Fibroblast of lung (primary cell): ENCODE data around the gene TUBB. TPM values are rescaled to one million over a fixed set of nuclear protein-coding genes. Genes with fewer than 3 reads are reported as not detected.
A peak's percentile ranks its signal among the peaks of the same experiment; 100 is the strongest.

Experiments used
- DNase-seq, 2 donors: peaks; one replicate each; pipeline versions ENCODE4 v3.0.0 to v3.0.0-alpha.2; 2010; ENCODE audit warnings: low read depth in 2 of 2
- H2AFZ ChIP-seq: 2 replicates; pipeline ENCODE4 v1.5.1; 2012; ENCODE audit warnings: low read length, control low read depth, inconsistent platforms
- H3K27ac ChIP-seq: 2 replicates; pipeline ENCODE4 v1.5.1; 2011; ENCODE audit warnings: low read length, control low read depth; ENCODE audit not compliant: insufficient read depth
- H3K27me3 ChIP-seq: 2 replicates; pipeline ENCODE4 v1.5.1; 2011; ENCODE audit warnings: mild to moderate bottlenecking, low read length; ENCODE audit not compliant: control insufficient read depth, insufficient read depth
- H3K36me3 ChIP-seq: 2 replicates; pipeline ENCODE4 v1.5.1; 2011; ENCODE audit warnings: low read length; ENCODE audit not compliant: control insufficient read depth, insufficient read depth
- H3K4me1 ChIP-seq: 2 replicates; pipeline ENCODE4 v1.5.1; 2011; ENCODE audit warnings: low read length; ENCODE audit not compliant: control insufficient read depth, insufficient read depth; ENCODE audit errors: extremely low read depth
- H3K4me2 ChIP-seq: 2 replicates; pipeline ENCODE4 v1.5.1; 2011; ENCODE audit warnings: low read length, control low read depth; ENCODE audit not compliant: insufficient read depth; ENCODE audit errors: extremely low read depth
- H3K4me3 ChIP-seq, 4 experiments: fragments of 200-600 bp in 1 of 4; sonication (generic) in 1 of 4; replicated peaks in 1 of 4; 2 replicates each; pipeline ENCODE4 v1.5.1; 2011 to 2016; ENCODE audit warnings: low read length in 4 of 4, low read depth in 3 of 4, mild to moderate bottlenecking in 3 of 4, control low read depth in 2 of 4, inconsistent platforms in 1 of 4, mixed read lengths in 1 of 4; ENCODE audit not compliant: insufficient read depth in 1 of 4; ENCODE audit errors: control extremely low read depth in 1 of 4
- H3K79me2 ChIP-seq: 2 replicates; pipeline ENCODE4 v1.5.1; 2012; ENCODE audit warnings: mild to moderate bottlenecking, low read length, inconsistent platforms; ENCODE audit not compliant: control insufficient read depth, insufficient read depth
- H3K9ac ChIP-seq: 2 replicates; pipeline ENCODE4 v1.5.1; 2011; ENCODE audit warnings: mild to moderate bottlenecking, low read length, control low read depth; ENCODE audit not compliant: insufficient read depth
- H3K9me3 ChIP-seq: 2 replicates; pipeline ENCODE4 v1.5.1; 2012; ENCODE audit warnings: low read depth, low read length; ENCODE audit not compliant: control insufficient read depth, insufficient read depth
- H4K20me1 ChIP-seq: 2 replicates; pipeline ENCODE4 v1.5.1; 2011; ENCODE audit warnings: low read length; ENCODE audit not compliant: control insufficient read depth, insufficient read depth; ENCODE audit errors: extremely low read depth
- EZH2 ChIP-seq: IDR thresholded peaks from 2 replicates; pipeline ENCODE4 v1.5.1; 2012; ENCODE audit warnings: low read length, control low read depth, mild to moderate bottlenecking; ENCODE audit errors: missing control alignments
- polyA plus RNA-seq, 2 donors: library from polyadenylated mRNA; depleted of rRNA in 1 of 2; stranded (reverse) in 1 of 2; unstranded in 1 of 2; fragments of >200 nt; gene quantifications; 2 replicates each; pipeline ENCODE4 v1.2.1, GENCODE V29; 2011 to 2012; ENCODE audit warnings: missing spikeins in 1 of 2
- total RNA-seq: library from RNA; depleted of rRNA; stranded (reverse); fragments of >200 nt; gene quantifications from 2 replicates; pipeline ENCODE4 v1.2.1, GENCODE V29; 2014
- TF ChIP-seq, protein P1 (sequence below), 2 donors: IDR thresholded peaks in 1 of 2; conservative IDR thresholded peaks in 1 of 2; 1 replicate in 1 of 2; 2 replicates in 1 of 2; pipeline ENCODE4 v1.5.1; 2011 to 2012; ENCODE audit warnings: low read length in 2 of 2, control low read depth in 1 of 2, inconsistent platforms in 1 of 2, low read depth in 1 of 2, mild to moderate bottlenecking in 1 of 2

TUBB gene
- total and polyA plus RNA-seq, 2 donors (not counting 1 experiment from before 2014, with no cell fraction given) = 551 to 1,493 TPM

DNA sequence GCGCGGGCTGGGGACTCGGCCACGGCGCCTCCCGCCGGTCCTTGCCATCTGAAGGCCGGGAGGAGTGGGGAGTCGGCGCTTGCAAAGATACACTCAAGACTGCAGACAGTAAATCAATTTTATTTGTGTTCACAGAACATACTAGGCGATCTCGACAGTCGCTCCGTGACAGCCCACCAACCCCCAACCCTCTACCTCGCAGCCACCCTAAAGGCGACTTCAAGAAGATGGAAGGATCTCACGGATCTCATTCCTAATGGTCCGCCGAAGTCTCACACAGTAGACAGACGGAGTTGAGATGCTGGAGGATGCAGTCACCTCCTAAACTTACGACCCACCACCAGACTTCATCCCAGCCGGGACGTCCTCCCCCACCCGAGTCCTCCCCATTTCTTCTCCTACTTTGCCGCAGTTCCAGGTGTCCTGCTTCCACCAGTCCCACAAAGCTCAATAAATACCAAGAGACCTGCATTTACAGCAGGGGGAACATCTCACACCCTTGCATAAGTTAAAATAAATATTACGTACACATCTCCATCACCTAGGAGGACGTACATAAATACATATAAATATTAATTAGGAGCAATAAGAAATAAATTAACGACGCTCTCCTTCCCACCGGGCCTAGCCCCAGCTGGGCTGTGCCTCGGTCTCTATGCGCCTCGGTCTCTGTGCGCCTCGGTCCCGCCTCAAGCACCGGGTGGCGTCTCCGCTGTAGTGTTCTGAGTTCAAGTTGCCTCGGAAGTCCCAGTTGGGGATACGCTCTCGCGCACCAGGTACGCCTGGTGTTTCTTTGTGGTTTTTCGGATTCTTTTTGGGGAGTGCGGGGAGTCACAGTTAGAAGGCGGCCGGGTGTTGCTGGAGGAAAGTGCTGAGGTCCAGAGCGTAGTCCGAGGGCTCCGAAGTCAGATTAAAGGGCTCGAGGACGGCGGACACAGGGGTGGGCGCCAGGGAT, 23.2 kb downstream of the TUBB start:
- H3K36me3 ChIP-seq = peaks cover 15% of the 10 kb centered on the region
- H3K79me2 ChIP-seq = peaks cover 51% of the 10 kb centered on the region
- peak overlapping the region; percentile 96 for H3K9ac ChIP-seq
- TF ChIP-seq, protein P1, sequence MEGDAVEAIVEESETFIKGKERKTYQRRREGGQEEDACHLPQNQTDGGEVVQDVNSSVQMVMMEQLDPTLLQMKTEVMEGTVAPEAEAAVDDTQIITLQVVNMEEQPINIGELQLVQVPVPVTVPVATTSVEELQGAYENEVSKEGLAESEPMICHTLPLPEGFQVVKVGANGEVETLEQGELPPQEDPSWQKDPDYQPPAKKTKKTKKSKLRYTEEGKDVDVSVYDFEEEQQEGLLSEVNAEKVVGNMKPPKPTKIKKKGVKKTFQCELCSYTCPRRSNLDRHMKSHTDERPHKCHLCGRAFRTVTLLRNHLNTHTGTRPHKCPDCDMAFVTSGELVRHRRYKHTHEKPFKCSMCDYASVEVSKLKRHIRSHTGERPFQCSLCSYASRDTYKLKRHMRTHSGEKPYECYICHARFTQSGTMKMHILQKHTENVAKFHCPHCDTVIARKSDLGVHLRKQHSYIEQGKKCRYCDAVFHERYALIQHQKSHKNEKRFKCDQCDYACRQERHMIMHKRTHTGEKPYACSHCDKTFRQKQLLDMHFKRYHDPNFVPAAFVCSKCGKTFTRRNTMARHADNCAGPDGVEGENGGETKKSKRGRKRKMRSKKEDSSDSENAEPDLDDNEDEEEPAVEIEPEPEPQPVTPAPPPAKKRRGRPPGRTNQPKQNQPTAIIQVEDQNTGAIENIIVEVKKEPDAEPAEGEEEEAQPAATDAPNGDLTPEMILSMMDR (conservative IDR thresholded peaks at IDR 0.05 in 1 of 2, IDR thresholded peaks at IDR 0.05 in 1 of 2; ENCODE audit: low read depth in 1 of 2, low read length in 2 of 2) = no peak
- TF ChIP-seq EZH2 = no peak
- peak in 1 of 2 donors; percentile 29 for DNase-seq
- H4K20me1 ChIP-seq = no peaks in the 10 kb centered on the region
- H3K4me2 ChIP-seq = peak overlapping the region; percentile 60
- H2AFZ ChIP-seq = no peak overlapping the region
- peak overlapping the region; percentile 95 for H3K27ac ChIP-seq
- peaks cover 18% of the 10 kb centered on the region for H3K4me1 ChIP-seq
- no peaks in the 10 kb centered on the region for H3K9me3 ChIP-seq
- H3K27me3 ChIP-seq = no peaks in the 10 kb centered on the region
- H3K4me3 ChIP-seq = peak overlapping the region; percentile 79 to 97 (median 92)

DNA sequence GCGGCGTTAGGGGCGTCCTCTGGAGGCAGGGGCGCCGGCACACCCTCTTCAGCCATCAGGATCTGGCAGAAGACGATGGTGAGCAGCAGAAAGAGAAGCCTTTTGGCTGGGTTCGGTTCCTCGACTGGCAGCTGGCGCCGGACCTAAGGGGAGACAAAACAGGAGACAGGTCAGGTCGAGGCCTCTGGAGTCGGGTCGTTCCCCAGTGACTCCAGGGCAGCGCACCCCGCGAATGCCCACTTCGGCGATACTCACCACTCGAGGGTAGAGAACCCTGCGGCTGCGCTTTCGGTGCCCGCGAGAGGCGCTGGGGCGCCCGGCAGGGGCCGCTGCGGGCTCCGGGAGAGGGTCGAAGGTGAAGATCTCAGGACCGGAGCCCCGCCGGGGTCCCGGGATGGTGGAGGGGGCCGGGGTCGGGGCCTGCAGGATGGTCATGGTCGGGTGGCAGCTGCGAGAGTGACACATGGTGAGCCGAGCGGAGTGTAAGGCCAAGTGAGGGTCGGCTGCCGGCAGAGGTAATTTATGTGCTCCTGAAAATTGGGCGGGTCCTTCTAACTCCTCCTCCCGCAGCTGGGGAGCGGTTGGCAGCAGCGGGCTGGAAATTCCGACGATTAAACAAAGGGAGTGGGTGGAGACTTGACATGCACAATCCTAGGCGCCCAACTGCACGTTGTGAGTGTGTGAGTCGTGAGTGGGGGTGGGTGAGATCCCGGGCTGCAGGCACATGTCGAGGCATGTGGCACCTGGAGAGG, 24.1 kb downstream of the TUBB start, which contains the start of gene IER3:
Gene IER3 (minus strand): TSS at position 494 of the 752 bp plus-strand sequence. CDS start 29 bp downstream, at position 465.
- Histone ChIP-seq H3K79me2 (peaks cover 44% of the 10 kb centered on the region), H3K36me3 (peaks cover 8% of the 10 kb centered on the region), H4K20me1 (no peaks in the 10 kb centered on the region), H3K9me3 (no peaks in the 10 kb centered on the region), H2AFZ (no peak within 1 kb of the TSS), H3K27me3 (no peaks in the 10 kb centered on the region), H3K27ac (peak within 1 kb of the TSS; percentile 95), H3K4me3 (peak within 1 kb of the TSS; percentile 79 to 97 (median 92)), H3K4me1 (peaks cover 23% of the 10 kb centered on the region), H3K9ac (peak within 1 kb of the TSS; percentile 96), H3K4me2 (peak within 1 kb of the TSS; percentile 60)
- TF ChIP-seq, protein P1 (conservative IDR thresholded peaks at IDR 0.05 in 1 of 2, IDR thresholded peaks at IDR 0.05 in 1 of 2; ENCODE audit: low read depth in 1 of 2, low read length in 2 of 2) = peak; percentile 64 to 65
- TF ChIP-seq EZH2 = no peak
- peak; percentile 90 to 94 for DNase-seq

DNA sequence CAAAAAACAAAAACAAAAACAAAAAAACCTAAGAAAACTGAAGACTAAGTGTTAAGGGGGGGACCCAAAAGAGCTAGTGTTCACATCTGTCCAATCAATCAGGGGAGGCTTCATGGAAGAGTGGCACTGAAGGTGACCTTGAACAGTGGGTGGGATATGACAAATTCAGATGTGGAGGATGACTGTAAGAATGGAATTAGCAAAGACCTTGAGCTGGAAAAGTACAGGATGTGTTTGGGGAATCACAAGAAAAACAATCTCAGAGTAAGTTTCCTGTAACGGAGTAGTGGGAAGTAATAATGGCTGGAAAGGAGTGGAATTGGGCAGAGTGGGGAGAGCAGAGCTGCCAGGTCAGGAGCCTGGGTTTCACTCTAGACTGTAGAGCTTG, 27.1 kb downstream of the TUBB start:
- Histone ChIP-seq H3K36me3 (no peaks in the 10 kb centered on the region), H3K4me1 (peaks cover 19% of the 10 kb centered on the region), H3K9ac (no peak overlapping the region), H3K4me2 (no peak overlapping the region), H3K27me3 (no peaks in the 10 kb centered on the region), H4K20me1 (no peaks in the 10 kb centered on the region), H3K79me2 (peaks cover 15% of the 10 kb centered on the region), H3K27ac (no peak overlapping the region), H2AFZ (no peak overlapping the region), H3K4me3 (no peak overlapping the region), H3K9me3 (no peaks in the 10 kb centered on the region)
- no peak for DNase-seq
- TF ChIP-seq, protein P1 (conservative IDR thresholded peaks at IDR 0.05 in 1 of 2, IDR thresholded peaks at IDR 0.05 in 1 of 2; ENCODE audit: low read depth in 1 of 2, low read length in 2 of 2) = no peak
- TF ChIP-seq EZH2 = no peak
